Measurements from ENCODE around the gene KRT17. TPM values are rescaled to one million over a fixed set of nuclear protein-coding genes. Genes with fewer than 3 reads are reported as not detected.
"Not testable (repeated sequence)": the region's sequence is repeated elsewhere in the genome, so short reads cannot be mapped to it uniquely, and the experiment has no call there.

Gene KRT17
- total RNA-seq, 3 donors from 2014 or later (not counting 1 experiment from before 2014, with no cell fraction given), result not detected

DNA sequence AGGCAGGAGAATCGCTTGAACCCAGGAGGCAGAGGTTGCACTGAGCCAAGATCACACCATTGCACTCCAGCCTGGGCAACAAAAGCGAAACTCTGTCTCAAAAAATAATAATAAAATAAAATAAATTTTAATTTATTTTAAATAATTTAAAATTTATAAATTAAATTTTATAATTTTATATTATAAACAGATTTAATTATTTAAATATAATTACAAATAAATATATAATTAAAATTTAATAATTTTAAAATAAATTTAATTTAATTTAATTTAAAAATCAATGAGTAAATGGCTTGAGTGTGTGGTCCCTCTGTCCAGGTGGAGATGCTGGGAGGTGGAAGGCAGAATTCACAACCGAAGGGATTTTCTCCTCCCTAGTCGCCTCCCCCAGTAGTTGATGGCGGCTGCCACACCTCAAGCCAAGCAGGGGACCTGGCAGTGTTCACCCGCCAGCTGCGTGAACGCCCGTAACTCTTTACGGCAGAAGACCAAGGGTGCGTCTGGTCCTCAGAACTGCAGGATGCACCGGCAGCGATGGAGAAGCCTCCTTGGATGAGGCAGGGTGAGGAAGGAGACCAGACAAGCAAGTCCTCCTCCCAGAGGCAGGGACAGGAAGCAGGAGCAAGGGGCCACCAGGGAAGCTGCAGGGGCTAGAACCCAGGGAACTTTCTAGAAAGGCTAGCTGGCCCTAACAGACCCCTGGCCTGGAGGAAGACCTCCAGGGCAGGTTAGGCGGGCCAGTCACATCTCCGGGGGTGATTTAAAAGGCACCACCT lies 22.9 kb upstream of the KRT17 start:
- 75% methylated on average over 14 of the region's 15 CpGs for WGBS (ENCODE audit: insufficient coverage)
- TF ChIP-seq, protein P1, sequence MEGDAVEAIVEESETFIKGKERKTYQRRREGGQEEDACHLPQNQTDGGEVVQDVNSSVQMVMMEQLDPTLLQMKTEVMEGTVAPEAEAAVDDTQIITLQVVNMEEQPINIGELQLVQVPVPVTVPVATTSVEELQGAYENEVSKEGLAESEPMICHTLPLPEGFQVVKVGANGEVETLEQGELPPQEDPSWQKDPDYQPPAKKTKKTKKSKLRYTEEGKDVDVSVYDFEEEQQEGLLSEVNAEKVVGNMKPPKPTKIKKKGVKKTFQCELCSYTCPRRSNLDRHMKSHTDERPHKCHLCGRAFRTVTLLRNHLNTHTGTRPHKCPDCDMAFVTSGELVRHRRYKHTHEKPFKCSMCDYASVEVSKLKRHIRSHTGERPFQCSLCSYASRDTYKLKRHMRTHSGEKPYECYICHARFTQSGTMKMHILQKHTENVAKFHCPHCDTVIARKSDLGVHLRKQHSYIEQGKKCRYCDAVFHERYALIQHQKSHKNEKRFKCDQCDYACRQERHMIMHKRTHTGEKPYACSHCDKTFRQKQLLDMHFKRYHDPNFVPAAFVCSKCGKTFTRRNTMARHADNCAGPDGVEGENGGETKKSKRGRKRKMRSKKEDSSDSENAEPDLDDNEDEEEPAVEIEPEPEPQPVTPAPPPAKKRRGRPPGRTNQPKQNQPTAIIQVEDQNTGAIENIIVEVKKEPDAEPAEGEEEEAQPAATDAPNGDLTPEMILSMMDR (IDR thresholded peaks at IDR 0.05), result no peak
- peaks cover 0 to 4% of the 10 kb centered on the region in 2 donors for H3K27me3 Mint-ChIP-seq (ENCODE audit: low read depth in 2 of 2)
- no peaks in the 10 kb centered on the region for H3K9me3 ChIP-seq (ENCODE audit: control insufficient read depth, insufficient read depth, low read length)
- H3K36me3 ChIP-seq (ENCODE audit: control insufficient read depth, insufficient read depth, low read length), result no peaks in the 10 kb centered on the region
- ATAC-seq (no peak), DNase-seq (peak in 1 of 2 donors; percentile 18)
- no peak overlapping the region for H3K27ac Mint-ChIP-seq
- no peak overlapping the region for H3K4me3 ChIP-seq (ENCODE audit: low read length)
- intact Hi-C loops (cut with micrococcal nuclease), result no loop called here
- peaks cover 14% of the 10 kb centered on the region for H3K4me1 ChIP-seq (ENCODE audit: control insufficient read depth, insufficient read depth, low read length)
- no peak overlapping the region for H3K4me3 Mint-ChIP-seq
- H3K4me1 Mint-ChIP-seq, result peaks cover 9 to 10% of the 10 kb centered on the region in 2 donors
- no peaks in the 10 kb centered on the region for H3K27me3 ChIP-seq (ENCODE audit: control insufficient read depth, insufficient read depth, low read length)
- H3K27ac ChIP-seq (ENCODE audit: low read length), result no peak overlapping the region
- no peaks in the 10 kb centered on the region for H3K36me3 Mint-ChIP-seq
- H3K9me3 Mint-ChIP-seq, result no peaks in the 10 kb centered on the region

DNA sequence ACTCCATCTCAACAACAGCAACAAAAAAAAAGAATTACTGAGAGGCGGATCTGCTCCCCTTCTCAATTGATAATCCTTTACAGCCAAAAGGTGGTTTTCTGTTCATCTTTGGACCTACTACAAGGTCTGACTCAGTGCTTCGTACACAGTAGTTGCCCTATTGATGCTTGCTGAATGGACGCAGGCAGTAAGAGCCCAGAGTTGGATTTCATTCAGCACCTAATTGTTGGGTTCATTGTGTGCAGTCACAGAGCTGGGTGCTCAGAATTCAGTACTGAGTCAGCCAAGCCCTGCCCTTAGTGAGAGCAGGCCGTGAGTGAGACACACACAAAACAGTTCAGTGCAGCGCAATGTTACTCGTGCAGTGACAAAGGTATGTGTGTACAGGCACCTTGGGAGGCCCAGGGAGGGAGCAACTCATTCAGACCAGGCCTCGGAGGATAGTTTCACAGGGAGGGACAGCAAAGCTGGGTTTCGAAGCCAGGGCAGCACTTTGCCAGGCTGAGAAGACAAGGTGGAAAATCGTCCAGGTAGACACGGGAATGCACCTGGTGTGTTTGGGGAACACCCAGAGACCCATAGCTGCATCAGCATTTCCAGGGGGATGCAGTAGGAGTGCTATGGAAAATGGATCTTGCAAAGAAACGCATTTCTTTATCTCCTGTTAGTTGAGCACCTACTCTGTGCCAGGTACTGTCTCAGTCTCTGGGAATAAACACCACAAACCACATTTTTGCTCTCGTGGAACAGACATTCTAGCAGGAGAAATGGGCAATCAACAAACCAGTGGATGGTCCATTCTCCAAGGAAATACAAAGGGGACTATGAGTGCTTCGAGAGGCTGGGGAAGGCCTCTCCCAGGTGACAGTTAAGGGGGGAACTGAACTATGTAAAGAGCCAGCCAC lies 18.1 kb upstream of the KRT17 start:
- H3K27me3 Mint-ChIP-seq (ENCODE audit: low read depth in 2 of 2), result peaks cover 0 to 4% of the 10 kb centered on the region in 2 donors
- H3K9me3 ChIP-seq (ENCODE audit: control insufficient read depth, insufficient read depth, low read length), result no peaks in the 10 kb centered on the region
- no peak overlapping the region for H3K4me3 Mint-ChIP-seq
- 83% methylated on average over 13 of the region's 13 CpGs for WGBS (ENCODE audit: insufficient coverage)
- H3K27me3 ChIP-seq (ENCODE audit: control insufficient read depth, insufficient read depth, low read length), result no peaks in the 10 kb centered on the region
- TF ChIP-seq, protein P1 (IDR thresholded peaks at IDR 0.05), result no peak
- H3K36me3 Mint-ChIP-seq, result no peaks in the 10 kb centered on the region
- no peaks in the 10 kb centered on the region for H3K36me3 ChIP-seq (ENCODE audit: control insufficient read depth, insufficient read depth, low read length)
- DNase-seq, result no peak
- intact Hi-C loops (cut with micrococcal nuclease), result no loop called here
- no peaks in the 10 kb centered on the region for H3K4me1 ChIP-seq (ENCODE audit: control insufficient read depth, insufficient read depth, low read length)
- H3K27ac ChIP-seq (ENCODE audit: low read length), result no peak overlapping the region
- no peaks in the 10 kb centered on the region for H3K9me3 Mint-ChIP-seq
- ATAC-seq, result no peak
- no peak overlapping the region for H3K4me3 ChIP-seq (ENCODE audit: low read length)
- H3K27ac Mint-ChIP-seq, result no peak overlapping the region
- H3K4me1 Mint-ChIP-seq, result no peaks in the 10 kb centered on the region

DNA sequence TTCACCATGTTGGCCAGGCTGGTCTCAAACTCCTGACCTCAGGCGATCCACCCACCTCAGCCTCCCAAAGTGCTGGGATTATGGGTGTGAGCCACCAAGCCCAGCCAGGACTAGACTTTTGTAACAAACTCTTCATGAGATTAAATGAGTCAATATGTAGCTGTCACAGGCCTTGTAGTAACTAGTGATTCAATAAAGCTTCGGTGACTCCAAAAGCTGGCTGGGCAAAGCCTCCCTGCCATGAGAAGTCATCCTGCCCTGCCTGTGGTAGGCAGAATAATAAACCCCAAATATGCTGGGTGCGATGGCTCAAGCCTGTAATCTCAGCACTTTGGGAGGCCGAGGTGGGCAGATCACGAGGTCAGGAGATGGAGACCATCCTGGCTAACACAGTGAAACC lies 16.2 kb upstream of the KRT17 start:
- H3K4me3 Mint-ChIP-seq; H3K27me3 Mint-ChIP-seq (ENCODE audit: low read depth in 2 of 2); H3K4me1 Mint-ChIP-seq; H3K9me3 ChIP-seq (ENCODE audit: control insufficient read depth, insufficient read depth, low read length); H3K4me3 ChIP-seq (ENCODE audit: low read length); H3K27ac Mint-ChIP-seq; ATAC-seq; DNase-seq; H3K9me3 Mint-ChIP-seq; H3K36me3 Mint-ChIP-seq; H3K27ac ChIP-seq (ENCODE audit: low read length); H3K4me1 ChIP-seq (ENCODE audit: control insufficient read depth, insufficient read depth, low read length); H3K27me3 ChIP-seq (ENCODE audit: control insufficient read depth, insufficient read depth, low read length); H3K36me3 ChIP-seq (ENCODE audit: control insufficient read depth, insufficient read depth, low read length); intact Hi-C loops (cut with micrococcal nuclease): not testable (repeated sequence)
- whole genome bisulfite sequencing (ENCODE audit: insufficient coverage), result 81% methylated on average over 5 of the region's 5 CpGs
